Measurements from ENCODE around the gene EIF4E3.

- no peak for TF ChIP-seq CTCF (IDR thresholded peaks at IDR 0.05)
- TF ChIP-seq POLR2A (IDR thresholded peaks at IDR 0.05): no peak
Observed at GRCh38 chr3:71629711-71630110, 95.5 kb downstream of the EIF4E3 start.
